Activated CD4-positive, alpha-beta T cell treated with anti-CD3 and anti-CD28 coated beads, Interleukin-2, amount 50 U/mL, for 24 hours (primary cell): ENCODE results near the gene VPS50.
"Not testable (repeated sequence)": the region's sequence is repeated elsewhere in the genome, so short reads cannot be mapped to it uniquely, and the experiment has no call there.

ENCODE experiments used
- DNase-seq, 2 donors: peaks; one replicate each; pipeline ENCODE4 v3.0.0-alpha.2; 2020; ENCODE audit warnings: low read depth in 1 of 2, low spot score in 1 of 2

Gene VPS50

DNA sequence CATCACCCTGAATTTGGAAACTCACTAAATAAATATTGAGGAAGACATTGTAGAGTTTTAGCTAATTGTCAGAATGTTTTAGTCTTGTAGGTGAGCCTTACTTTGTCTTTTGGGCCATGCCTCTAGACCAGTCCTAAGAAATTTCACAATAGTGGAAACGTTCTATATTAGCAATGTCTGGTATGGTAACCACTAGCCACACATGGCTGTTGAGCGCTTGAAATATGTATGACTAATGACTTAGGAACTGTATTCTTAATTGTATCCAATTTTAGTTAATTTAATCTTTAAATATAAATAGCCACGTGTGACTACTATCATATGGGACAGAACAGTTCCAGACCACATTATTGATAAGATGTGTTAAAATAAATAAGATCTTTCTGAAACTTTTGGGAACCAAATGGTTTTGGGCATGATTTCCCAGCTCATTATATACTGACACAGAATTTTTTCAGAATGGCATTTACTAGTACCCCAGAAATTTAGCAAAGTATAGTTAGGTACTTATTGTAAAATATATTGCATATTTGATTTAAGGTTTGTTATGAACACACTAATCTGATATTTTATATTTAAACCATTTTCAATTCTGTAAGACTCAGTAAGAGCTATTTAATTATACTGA is 95.0 kb downstream of the VPS50 start:
- no peak for DNase-seq

DNA sequence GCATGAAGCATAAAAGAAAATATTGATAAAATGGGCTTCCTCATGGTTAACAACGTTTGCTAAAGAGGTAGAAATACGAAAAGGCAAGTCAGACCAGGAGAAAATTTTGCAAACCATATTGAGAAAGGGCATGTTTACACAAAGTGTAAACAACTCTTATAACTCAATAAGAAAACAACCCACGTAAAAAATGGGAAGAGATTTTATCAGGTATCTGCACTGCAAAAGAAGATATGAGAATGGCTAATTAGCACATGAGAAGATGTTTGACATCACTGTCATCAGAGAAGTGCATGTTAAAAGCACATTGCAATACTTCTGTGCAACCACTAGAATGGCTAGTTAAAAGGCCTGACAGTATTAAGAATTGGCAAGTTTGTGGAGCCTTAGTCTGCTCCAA is 99.5 kb downstream of the VPS50 start:
- DNase-seq, result no peak

DNA sequence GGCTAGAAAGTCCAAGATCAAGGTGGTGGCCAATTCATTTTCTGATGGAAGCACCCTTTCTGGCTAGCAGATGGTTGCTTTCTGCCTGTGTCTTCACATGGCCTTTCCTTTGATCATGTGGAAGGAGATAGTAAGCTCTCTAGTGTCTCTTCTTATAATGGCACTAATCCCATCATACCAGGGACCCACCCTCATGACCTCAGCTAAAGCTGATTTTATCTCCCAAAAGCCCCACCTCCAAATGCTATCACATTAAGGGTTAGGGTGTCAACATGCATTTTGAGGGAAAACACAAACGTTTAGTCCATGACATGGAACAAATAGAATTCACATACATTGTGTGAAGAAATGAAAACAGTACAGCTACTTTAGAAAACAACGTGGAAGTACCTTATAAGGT is 100.0 kb downstream of the VPS50 start:
- DNase-seq, result no peak

DNA sequence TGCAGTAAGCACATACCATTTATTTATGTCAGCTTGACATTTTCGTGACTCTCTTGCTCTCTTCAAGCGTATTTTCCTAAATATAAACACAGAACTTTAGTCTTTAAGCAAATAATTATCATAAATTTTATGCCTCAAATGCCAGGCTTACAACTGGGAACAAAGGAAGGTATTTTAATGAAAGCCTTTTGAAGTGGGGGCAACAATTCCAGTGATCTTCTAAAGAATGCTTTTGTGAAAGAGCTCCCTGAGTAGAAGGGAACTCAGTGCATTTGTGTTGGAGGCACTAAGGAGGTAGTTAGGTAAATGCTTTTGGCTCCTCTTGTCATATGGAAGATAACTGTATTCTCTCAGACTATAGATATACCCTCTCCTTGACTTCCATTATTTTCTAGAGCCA is 104.9 kb downstream of the VPS50 start:
- DNase-seq, result no peak

DNA sequence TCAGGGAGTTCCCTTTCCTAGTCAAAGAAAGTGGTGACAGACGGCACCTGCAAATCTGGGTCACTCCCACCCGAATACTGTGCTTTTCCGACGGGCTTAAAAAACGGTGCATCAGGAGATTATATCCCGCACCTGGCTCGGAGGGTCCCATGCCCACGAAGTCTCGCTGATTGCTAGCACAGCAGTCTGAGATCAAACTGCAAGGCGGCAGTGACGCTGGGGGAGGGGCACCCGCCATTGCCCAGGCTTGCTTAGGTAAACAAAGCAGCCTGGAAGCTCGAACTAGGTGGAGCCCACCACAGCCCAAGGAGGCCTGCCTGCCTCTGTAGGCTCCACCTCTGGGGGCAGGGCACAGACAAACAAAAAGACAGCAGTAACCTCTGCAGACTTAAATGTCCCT is 110.0 kb downstream of the VPS50 start:
- DNase-seq, result not testable (repeated sequence)

DNA sequence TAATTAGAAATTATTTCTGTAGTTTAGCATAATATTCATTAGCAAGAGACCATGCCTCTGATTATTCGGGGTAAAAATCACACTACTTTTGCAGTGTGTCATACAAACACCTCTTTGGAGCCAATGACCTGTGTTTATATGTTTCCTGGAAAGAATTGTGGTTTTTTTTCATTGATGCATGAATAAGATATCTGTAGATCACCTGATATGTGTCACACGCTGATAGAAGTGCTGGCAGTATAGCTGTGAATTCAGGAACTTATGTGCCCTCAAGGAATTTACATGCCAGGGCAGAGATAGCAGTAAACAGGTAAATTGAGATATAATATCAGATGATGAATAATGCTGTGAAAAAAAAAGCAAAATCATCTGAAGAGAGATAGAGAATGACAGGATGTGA is 118.2 kb downstream of the VPS50 start:
- DNase-seq, result no peak

DNA sequence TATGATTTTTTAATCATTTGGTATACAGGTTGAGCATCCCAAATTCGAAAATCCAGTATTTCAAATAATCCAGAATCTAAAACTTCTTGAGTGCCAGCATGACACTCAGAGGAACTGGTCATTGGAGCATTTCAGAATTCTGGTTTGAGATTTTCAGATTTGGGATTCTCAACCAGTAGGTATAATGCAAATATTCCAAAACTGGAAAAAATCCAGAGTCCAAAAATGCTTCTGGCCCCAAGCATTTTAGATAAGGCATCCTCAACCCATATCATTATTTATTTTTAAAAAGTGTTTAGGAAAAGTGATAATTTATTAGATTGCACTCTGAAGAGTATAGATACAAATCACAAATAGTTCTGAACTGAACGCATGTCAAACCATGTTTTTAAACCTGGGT is 120.7 kb downstream of the VPS50 start:
- DNase-seq, result no peak

DNA sequence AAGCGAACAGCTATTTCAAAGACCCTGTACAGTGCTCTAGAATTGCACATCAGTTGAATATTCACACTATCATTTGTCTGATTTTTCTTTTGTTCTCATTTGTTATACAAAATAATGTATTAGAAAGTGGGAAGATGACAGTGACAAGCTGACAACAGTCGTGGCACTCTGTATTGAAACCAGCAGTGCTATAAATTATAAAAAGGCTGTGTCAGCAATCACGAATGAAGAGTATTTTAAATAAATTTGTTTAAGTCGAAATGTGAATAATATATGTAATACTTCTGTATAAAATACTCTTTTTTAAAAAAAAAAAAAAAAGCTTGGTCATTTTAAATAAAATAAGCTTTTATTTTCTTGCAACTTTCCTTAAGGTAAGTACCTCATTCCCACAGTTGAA is 122.6 kb downstream of the VPS50 start:
- DNase-seq, result no peak

DNA sequence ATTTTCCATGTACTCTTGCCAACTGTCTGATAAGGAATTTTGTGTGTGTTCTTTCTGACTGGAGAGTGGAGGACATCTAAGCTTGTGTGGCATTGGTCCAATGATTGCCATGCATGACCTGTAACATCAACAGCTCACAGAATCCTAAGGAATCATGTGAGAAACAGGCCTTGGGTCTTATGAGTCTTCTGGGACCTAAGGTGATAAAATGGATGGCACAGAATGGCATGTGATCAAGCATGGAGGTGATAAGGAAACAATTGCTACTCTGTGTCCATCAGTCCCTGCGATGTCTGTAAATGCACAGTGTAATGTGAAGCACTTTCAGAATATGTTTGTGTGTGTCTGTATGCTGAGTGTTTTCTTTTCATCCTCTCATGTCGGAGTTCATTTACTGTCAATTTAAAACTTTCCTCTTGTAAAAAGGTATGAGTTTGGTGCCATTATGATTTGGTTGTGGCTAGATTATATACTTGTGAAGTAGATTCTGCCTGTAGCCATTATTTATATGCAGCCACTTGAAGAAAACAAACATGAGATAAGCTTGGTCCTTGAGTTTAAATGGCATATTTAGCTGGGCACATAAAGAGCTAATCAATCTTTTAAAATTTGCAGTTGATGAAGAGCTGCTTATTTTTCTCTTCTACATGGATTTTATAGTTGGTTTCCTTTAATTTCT is 127.5 kb downstream of the VPS50 start:
- DNase-seq, result no peak

DNA sequence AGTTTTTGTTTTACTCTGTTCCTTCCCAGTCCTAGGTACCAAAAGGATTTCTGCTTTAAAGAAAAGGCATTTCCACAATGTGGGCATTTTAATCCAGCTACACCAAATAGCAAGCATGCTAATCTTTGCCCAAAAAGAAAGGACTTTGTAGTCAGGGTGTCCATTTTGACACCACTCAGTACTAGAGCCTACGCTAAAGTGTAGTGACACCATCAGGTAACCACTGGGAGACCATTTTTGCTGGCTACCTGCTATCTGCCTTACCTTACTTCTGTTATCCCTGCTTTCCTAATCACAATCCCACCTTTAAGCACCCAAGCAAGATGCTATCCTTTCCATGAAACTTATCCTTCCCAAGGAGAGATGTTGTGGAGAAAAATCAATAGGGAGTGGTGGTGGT is 129.7 kb downstream of the VPS50 start:
- no peak for DNase-seq

DNA sequence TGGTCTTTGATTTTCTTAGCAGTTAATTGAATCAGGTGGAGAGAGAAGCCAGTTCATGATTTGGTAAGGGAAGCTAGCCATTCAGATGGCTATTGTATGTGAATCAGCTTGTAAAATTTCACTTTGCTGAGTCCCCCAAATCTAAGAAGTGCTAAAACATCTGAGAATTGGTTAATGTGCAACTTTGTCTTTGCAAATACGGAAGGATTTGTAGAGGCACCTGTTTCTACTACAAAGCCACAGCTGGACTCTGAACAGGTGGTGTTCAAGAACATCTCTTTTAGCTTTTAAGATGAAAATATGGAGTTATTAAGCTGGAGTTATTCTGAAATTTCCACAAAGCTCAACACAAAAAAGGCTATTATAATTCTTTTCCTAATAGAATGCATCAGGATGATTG is 132.6 kb downstream of the VPS50 start:
- no peak for DNase-seq

DNA sequence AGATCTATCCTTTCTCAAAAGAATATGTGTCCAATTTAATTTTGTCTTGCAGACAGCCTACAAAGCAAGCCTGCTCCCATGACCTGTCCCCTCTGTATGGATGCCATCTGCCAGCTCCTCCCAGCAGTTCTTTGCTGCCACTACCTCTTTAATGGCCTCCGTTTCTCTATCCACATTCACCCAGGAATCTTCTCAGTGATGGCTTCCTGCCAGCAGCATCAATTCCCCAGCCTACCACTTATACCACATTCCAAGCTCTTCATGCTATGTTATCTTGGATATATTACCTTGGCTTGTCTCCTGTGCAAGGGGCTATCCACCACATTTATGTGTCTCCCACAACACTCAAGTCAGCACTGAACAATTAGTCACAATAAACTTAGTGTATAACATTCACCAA is 133.2 kb downstream of the VPS50 start:
- DNase-seq, result no peak

DNA sequence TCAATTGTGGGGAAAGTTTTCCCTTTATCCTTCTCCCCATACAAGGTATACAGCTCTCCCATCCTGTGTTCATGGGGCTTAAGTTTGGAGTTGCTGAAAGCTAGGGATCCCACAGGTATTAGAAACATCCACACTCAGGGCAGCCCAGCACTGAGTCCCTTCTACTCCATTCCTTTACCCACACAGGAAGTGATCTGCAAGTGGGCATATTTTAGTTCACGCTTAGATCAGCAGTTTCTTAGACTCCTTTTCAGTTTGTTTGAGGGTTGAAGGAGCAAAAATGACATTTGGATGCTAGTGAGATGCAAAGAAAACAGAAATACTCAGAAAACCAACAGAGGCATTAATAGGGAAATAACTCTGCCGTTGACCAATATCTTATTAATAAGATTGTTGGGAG is 134.7 kb downstream of the VPS50 start:
- no peak for DNase-seq

DNA sequence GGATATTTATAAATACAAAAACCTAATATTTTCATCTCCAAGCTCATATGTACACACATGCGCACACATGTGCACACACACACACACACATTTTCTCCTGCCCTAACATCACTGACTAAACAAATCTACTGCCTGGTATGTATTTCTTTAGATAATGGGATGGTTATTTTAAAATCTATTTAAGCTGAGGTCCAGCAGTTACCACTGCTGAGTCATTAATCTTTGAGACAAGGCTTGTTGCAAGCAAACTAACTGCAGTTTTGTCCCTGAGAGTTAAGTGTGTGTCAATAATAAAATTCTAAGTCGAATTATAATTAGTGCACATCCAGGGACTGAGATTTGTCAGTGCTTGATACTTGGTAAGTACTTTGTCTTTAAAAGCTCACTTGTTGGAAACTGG is 135.1 kb downstream of the VPS50 start:
- no peak for DNase-seq

DNA sequence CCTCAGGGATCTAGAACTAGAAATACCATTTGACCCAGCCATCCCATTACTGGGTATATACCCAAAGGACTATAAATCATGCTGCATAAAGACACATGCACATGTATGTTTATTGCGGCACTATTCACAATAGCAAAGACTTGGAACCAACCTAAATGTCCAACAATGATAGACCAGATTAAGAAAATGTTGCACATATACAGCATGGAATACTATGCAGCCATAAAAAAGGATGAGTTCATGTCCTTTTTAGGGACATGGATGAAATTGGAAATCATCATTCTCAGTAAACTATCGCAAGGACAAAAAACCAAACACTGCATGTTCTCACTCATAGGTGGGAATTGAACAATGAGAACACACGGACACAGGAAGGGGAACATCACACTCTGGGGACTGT is 138.8 kb downstream of the VPS50 start:
- not testable (repeated sequence) for DNase-seq

DNA sequence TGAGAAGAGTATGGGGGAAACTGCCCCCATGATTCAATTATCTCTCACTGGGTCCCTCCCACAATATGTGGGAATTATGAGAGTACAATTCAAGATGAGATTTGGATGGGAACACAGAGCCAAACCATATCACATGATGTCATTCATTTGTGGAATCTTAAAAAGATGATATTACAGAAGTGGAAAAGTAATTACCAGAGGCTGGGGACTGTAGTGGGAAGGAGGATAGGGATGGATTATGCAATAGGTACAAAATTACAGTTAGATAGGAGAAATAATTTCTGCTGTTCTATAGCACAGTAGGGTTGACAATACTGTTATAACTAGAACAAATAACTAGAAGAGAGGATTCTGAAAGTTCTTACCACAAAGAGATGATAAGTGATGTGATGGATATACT is 141.4 kb downstream of the VPS50 start:
- no peak for DNase-seq

DNA sequence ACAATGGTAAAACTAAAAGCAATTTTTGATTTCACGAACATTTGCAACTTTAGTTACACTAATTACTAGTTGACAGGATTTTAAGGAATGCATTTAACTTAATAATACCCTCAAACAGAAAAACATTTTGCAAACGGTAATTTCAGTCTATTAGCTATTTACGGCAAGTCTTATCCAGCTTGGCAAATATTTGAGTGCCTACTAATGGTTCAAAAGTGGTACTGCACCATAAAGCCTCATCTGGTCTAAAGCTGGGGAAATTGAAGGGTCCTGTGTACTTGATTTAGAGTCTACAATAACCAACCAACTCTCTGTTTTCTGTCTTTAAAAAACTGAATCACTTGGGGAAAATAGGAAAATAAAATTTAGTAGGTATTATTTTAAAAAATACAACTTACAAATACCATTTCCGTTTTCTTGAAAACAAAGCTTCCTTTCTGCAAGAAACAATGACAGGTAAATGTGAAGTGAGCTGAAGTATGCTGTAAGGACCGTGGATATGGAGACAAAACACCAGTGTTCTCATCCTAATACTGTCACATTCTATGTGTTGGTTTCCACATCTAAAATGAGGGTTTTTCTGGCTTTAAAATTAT is 142.3 kb downstream of the VPS50 start:
- no peak for DNase-seq

DNA sequence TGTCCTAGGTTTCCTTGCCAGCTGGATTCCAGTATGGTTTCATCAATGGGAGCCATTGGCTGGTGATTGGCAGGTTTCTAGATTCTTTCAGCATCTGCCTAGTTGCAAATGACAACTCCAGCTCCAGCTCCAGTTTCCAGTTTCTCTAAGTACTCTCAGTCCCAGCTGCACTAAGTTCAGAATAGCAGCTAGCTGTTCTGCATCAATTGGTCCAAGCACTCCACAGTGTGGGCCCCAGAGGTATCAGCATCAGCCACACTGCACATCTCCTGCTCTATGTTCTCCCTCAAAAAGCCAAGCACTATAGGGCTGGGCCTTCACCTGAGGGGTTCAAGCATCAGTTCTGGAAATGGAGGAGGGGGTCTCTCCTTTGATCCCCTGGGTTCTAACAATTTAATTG is 143.4 kb downstream of the VPS50 start:
- DNase-seq, result no peak

DNA sequence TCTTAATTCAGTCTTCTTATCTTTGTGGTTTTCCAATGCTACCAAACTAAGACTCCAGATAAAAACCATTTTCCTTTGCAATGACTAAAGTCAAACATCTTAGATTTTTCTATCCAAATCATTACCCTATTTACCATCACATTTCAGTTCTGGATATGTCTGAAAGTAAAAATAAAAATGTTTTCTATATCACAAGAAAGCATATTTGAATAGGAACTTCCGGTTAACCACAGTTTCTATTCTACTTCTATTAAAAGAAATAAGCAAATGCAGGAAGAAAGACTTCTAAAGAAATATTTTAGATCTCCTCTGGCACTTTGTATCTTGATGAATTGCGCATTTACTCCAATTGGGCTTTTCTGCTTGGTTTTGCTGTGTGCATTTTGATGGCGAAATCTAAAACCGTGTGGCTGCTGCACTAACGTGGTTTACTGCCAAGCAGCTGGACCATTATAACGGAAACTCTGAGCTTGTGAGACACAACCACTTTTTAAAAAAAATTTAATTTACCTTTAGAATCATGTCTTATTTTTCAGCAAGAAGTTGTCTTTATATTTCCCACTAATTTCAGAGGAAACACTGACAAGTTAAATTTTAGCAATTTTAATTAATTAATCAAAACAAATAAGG is 146.1 kb downstream of the VPS50 start:
- no peak for DNase-seq

DNA sequence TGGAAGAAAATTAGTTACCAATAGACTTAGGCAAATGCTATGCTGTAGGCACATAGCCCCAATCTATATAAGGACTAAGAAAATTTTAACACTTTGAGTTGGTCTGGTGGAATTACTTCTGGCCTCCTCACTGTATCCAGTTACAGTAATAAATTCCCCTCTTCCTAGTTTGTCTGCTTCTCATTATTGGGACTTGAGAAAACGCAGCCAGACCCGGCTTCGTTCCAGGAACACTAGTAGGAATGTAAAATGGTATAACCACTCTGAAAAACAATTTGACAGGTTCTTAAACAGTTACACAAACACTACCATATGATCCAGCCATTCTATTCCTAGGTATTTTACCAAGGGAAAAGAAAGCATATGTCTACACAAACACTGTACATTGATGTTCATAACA is 150.2 kb downstream of the VPS50 start:
- no peak for DNase-seq

DNA sequence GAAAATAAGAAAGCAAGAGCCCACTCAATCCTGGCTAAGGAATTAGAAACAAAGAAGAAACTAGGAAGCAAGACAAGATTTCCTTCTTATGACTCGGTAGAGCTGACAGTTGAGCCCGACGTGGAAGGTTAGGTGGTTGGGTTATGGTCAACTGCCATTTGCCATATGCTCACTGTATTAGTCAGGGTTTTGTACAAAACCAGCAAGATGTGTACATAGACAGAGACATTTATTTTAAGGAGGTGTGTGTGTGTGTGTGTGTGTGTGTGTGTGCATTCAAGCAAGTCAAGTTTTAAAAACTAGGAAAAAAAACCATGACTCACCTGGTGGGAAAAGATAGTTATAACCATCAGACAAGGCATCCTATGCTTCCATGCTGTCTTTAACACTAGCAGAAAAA is 158.5 kb downstream of the VPS50 start:
- no peak for DNase-seq

DNA sequence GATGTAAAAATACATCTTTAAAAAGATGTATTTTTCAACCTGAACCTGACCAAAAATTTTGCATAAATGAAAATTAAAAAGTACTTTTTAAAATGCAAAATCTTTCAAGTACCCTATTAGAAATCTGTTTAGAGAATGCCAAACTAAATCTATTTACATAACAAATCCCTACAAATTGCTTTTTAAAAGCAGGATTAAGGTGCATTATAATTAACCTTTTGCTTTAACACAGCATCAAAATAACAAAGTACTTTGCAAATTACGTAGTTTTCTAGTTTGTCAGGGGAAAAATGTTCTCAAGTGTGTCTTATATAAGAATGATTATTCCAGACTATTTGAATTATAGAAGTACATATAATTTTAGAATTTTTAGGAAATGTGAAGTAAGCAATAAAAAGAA is 160.8 kb downstream of the VPS50 start:
- no peak for DNase-seq
